Endothelial cell (in vitro differentiated cells): ENCODE data around the gene PEPD. TPM values are rescaled to one million over a fixed set of nuclear protein-coding genes. Genes with fewer than 3 reads are reported as not detected.

Experiments
- DNase-seq: peaks from one replicate; pipeline ENCODE4 v3.0.0; 2021; ENCODE audit warnings: low spot score
- H3K27ac Mint-ChIP-seq: one replicate; pipeline ENCODE4 v1.8.0; 2021; ENCODE audit warnings: mixed read lengths, inconsistent platforms; ENCODE audit not compliant: unreplicated experiment
- H3K27me3 Mint-ChIP-seq: one replicate; pipeline ENCODE4 v1.8.0; 2021; ENCODE audit warnings: mild to moderate bottlenecking, moderate library complexity, mixed read lengths, inconsistent platforms; ENCODE audit not compliant: unreplicated experiment
- H3K36me3 Mint-ChIP-seq: one replicate; pipeline ENCODE4 v1.8.0; 2021; ENCODE audit warnings: mild to moderate bottlenecking, low read depth, mixed read lengths, inconsistent platforms; ENCODE audit not compliant: unreplicated experiment
- H3K4me1 Mint-ChIP-seq: one replicate; pipeline ENCODE4 v1.8.0; 2021; ENCODE audit warnings: mild to moderate bottlenecking, mixed read lengths, inconsistent platforms; ENCODE audit not compliant: unreplicated experiment
- H3K4me3 Mint-ChIP-seq: one replicate; pipeline ENCODE4 v1.8.0; 2021; ENCODE audit warnings: mild to moderate bottlenecking, mixed read lengths, inconsistent platforms; ENCODE audit not compliant: unreplicated experiment
- H3K9me3 Mint-ChIP-seq: one replicate; pipeline ENCODE4 v1.8.0; 2021; ENCODE audit warnings: mixed read lengths, inconsistent platforms; ENCODE audit not compliant: unreplicated experiment
- total RNA-seq: library from RNA; stranded (reverse); fragmentation: NEBNext Ultra II Directional; extraction: Animal tissue kit (Norgen Biotek cat#: 25700); gene quantifications from one replicate; pipeline ENCODE4 v1.2.1, GENCODE V29; 2021; ENCODE audit not compliant: unreplicated experiment
- TF ChIP-seq, protein P1 (sequence below): fragments of 200-600 bp; sonication (generic); IDR thresholded peaks from one replicate; pipeline ENCODE4 v1.5.0; 2021; ENCODE audit warnings: antibody characterized with exemption; ENCODE audit not compliant: unreplicated experiment

PEPD gene
- total RNA-seq, 1 donor from 2014 or later, result 40.5 TPM

DNA sequence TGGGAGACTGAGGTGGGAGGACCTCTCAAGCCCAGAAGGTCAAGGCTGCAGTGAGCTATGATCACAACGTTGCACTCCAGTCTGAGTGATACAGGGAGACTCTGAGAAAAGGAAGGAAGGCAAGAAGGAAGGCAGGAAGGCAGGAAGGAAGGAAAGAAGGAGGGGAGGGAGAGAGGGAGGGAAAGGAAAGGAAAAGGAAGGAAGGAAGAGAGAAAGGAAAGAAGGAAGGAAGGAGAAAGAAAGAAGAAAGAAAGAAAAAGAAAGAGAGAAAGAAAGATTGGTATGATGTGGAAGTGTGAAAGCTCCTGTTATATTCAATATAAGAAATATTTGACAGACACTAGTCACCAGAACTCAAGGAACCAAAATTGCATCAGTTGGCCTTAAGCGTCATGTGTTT lies 180.6 kb downstream of the PEPD start:
- Mint-ChIP-seq H3K36me3 (no peaks in the 10 kb centered on the region), H3K9me3 (no peaks in the 10 kb centered on the region), H3K4me3 (no peak overlapping the region), H3K27ac (no peak overlapping the region), H3K27me3 (peaks cover 4% of the 10 kb centered on the region), H3K4me1 (peaks cover 2% of the 10 kb centered on the region)
- TF ChIP-seq, protein P1, sequence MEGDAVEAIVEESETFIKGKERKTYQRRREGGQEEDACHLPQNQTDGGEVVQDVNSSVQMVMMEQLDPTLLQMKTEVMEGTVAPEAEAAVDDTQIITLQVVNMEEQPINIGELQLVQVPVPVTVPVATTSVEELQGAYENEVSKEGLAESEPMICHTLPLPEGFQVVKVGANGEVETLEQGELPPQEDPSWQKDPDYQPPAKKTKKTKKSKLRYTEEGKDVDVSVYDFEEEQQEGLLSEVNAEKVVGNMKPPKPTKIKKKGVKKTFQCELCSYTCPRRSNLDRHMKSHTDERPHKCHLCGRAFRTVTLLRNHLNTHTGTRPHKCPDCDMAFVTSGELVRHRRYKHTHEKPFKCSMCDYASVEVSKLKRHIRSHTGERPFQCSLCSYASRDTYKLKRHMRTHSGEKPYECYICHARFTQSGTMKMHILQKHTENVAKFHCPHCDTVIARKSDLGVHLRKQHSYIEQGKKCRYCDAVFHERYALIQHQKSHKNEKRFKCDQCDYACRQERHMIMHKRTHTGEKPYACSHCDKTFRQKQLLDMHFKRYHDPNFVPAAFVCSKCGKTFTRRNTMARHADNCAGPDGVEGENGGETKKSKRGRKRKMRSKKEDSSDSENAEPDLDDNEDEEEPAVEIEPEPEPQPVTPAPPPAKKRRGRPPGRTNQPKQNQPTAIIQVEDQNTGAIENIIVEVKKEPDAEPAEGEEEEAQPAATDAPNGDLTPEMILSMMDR, result no peak
- DNase-seq, result no peak

DNA sequence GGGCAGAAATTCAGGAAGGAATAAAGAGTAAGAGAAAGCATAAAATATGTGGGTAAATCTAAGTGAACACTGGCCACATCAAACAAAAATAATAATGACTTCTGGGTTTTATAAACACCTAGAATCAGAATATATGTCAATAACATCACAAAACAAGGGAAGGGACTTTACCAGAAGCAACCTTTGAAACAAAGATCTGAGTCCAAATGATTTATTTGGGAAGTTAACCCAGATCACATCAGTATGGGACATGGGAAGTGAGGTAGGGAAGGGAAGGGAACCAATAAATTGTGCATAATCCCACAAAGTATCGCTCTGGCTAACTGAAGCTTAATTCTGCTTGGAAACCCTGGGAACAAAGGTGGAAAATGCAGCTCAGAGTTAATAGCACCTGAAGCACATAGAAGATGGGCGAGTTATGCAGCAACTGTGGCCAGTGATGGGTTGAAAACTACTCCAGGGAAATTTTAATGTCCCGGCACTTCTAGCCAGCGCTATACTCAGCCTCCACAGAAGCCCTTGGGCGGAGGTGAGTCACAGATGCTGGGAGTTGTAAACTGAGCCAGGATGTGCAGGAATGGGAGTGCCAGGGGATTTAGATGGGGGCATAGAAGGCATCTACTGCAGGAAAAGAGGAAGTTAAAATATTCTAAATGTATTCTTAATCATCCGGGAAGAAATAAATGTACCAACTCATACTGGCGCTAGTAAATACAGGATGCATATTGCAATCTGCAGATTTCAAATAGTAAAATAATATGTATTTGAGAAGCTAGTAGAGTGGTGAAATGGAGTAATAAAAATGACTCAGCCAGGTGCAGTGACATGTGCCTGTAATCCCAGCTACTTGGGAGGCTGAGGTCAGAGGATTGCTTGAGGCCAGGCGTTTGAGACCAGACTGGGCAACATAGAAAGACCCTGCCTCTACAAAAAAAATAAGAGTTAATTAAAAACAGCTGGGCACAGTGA lies 182.3 kb downstream of the PEPD start:
- no peak for DNase-seq
- Mint-ChIP-seq H3K4me1 (peaks cover 1% of the 10 kb centered on the region), H3K9me3 (no peaks in the 10 kb centered on the region), H3K27ac (no peak overlapping the region), H3K27me3 (peaks cover 4% of the 10 kb centered on the region), H3K36me3 (no peaks in the 10 kb centered on the region), H3K4me3 (no peak overlapping the region)
- TF ChIP-seq, protein P1, result no peak

Other genes with a start within 250 kb of the PEPD start
- 0.59 TPM for gene CEBPA, start 219.3 kb downstream of the PEPD start, total RNA-seq
- 20.7 TPM for gene CEBPG, start 148.1 kb downstream of the PEPD start, total RNA-seq
- 0.54 TPM for gene CHST8, start 100.2 kb upstream of the PEPD start, total RNA-seq